HG03378 (cell line): ENCODE data around the gene CAMKMT.

Source experiments
- ATAC-seq: cut with Tn5 transposase; IDR thresholded peaks from one replicate; pipeline ENCODE4 v1.9.1; 2021; ENCODE audit warnings: mild to moderate bottlenecking, moderate library complexity; ENCODE audit not compliant: unreplicated experiment

Gene CAMKMT

GRCh38 chr2:44817673-44818335 lies 456.1 kb downstream of the CAMKMT start:
- no peak for ATAC-seq

GRCh38 chr2:44819061-44819460 lies 457.3 kb downstream of the CAMKMT start:
- ATAC-seq: no peak

GRCh38 chr2:44821500-44821899 lies 459.8 kb downstream of the CAMKMT start:
- ATAC-seq: no peak

GRCh38 chr2:44822174-44822573 lies 460.4 kb downstream of the CAMKMT start:
- ATAC-seq: no peak
